GM21723 (cell line): ENCODE results near the gene PGS1.
"Not testable (repeated sequence)": the region's sequence is repeated elsewhere in the genome, so short reads cannot be mapped to it uniquely, and the experiment has no call there.

Experiments
- ATAC-seq: cut with Tn5 transposase; IDR thresholded peaks from one replicate; pipeline ENCODE4 v1.9.1; 2021; ENCODE audit warnings: mild to moderate bottlenecking, moderate library complexity; ENCODE audit not compliant: unreplicated experiment

PGS1 gene

DNA sequence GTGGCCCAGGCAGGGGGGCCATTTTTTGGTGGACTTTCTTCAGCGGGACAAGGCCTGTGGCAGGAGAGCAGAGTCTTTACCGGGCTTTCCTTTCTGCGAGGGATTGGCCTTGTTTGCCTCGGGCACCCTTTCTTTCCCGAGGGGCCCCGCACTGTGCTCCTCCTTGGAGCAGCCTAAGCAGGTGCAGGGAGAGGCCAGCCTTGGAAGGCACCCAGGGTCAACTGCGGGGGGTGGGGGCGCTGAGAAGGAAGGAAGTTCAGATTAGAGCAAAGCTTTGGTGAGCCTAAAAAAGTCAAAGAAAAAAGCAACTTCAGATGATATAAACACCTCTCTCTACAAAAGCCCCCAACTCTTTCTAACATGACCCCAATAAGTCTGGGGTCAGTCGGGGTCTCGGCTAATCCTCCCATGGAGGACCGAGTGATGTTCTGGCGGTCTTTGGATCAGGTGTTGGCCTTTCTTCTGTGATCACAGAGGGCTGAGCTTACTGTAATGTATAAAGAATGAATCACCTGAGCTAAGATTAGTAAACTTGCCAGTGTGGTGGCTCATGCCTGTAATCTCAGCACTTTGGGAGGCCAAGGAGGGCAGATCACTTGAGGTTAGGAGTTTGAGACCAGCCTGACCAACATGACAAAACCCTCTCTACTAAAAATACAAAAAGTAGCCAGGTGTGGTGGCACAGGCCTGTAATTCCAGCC, 63.0 kb downstream of the PGS1 start:
- no peak for ATAC-seq

DNA sequence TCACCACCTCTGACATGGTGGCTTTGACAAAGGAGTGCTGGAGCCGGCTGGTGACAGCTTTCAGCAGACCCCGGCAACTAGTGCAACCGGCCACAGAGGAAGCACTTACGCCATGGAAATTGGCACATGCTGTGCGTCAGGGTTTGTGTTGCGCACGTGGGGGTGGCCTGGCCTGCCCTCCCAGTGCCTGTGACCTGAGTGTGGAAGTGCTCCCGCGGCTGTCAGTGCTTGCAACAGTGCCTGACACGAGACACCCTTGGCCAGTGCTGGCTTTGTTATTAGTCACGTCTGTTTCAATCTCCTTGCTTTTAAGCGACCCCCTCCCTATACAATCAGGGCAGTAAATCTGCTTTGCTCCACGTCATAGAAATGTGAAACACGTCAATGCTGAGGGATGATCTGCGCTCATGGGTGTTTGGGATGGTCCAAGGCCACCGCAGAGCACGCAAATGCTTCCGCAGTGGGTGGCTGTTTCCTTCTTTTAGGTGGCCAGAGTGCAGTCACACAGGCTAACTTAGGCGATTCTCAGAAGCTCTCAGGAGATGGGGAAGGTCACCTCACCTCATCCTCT, 64.3 kb downstream of the PGS1 start:
- ATAC-seq = no peak

- no peak for ATAC-seq
Observed at GRCh38 chr17:78444392-78444791, 65.9 kb downstream of the PGS1 start.

- ATAC-seq = no peak
Observed at GRCh38 chr17:78446833-78447232, 68.4 kb downstream of the PGS1 start.

GRCh38 chr17:78448356-78448993, 70.0 kb downstream of the PGS1 start:
- ATAC-seq = no peak

DNA sequence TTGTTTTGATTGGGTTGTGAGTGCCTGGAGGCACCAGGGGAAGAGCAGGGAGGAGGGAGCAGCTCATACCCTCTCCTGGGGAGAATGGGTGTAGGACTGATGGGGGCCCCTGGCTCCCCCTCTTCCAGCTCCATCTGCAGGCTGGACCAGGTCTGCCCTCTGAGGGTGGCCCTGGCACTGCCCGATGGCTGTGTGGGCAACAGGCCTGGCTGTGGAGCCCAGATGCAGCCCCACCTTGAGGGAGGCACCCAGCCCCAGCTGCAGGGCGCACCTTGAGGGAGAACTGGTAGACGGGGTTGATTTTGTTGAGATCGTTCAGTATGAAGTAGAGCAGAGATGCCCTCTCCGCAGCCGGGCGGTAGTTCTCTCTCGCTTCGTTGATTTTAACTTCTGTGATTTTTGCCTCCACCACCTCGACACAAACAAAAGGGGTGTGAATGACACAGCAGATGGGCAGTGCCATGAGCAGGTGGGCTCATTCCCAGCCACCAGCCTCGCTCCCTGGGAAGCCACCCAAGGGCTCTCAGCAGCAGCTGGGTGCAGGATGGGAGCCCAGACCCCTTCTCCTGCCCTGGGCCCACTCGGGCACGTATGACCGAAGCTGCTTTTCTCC, 71.6 kb downstream of the PGS1 start:
- no peak for ATAC-seq

- ATAC-seq = no peak
Observed at GRCh38 chr17:78450696-78451345, 72.4 kb downstream of the PGS1 start.

DNA sequence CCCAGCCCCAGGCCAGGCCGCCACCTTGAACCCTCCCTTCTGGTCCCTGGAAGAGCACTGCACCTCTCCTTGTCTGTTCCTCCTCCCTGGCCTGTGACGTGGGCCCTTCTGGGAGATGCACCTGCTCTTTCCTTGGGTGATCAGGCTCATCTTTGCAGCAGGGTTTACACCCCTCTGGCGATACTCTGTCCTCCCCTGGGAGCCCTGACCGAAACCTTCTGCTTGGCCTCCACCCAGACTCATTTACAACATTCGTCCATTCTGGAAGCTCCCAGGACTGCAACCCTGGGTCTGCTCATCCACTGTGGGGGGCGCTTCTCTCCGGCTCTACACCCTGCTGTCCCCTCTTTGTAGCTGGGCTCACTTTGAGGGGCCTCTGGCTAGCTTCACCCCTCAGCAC, 73.3 kb downstream of the PGS1 start:
- ATAC-seq = no peak

- ATAC-seq = no peak
Observed at GRCh38 chr17:78454346-78454745, 75.9 kb downstream of the PGS1 start.

DNA sequence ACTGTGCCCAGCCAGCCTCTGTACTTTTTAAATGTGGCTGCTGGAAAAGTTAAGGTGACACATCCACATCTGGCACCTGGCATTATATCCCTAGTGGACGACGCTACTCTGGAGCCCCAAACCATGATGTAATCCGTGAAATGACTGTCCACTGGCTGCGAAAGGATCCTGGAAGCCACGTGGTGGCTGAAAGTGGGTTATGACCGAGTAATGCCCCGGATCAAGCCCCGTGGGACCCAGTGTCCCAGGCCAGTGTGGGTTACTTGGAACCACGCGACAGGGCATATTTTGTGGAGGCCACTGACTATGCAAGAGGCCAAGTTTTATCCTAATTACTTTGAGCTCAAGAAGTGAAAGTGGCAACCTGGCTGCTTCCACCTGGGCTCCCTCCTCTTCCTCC, 79.6 kb downstream of the PGS1 start:
- no peak for ATAC-seq

- no peak for ATAC-seq
Observed at GRCh38 chr17:78458736-78459335, 80.4 kb downstream of the PGS1 start.

DNA sequence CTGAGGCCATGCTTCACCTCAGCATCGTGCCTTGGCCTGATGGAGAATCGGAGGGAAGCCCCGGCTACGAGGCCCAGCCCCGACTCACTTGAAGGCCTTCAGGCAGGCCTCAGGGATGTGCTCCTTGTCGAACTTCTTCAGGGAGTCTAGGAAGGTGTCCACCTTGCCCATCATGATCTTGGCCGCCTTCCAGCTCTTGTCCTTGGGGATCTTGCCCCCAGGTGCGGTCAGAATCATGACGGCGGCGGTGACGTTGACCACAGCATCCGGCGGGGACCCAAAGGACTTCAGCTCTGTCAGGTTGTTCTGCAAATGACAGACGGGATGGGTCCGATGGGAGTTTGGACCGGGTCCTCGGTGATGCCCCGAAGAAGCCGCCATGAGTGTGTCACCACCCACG, 81.2 kb downstream of the PGS1 start:
- no peak for ATAC-seq

- ATAC-seq = no peak
Observed at GRCh38 chr17:78460176-78460675, 81.8 kb downstream of the PGS1 start.

GRCh38 chr17:78460951-78461798, 82.7 kb downstream of the PGS1 start:
- no peak for ATAC-seq

GRCh38 chr17:78461799-78462053, 83.3 kb downstream of the PGS1 start:
- ATAC-seq = no peak

DNA sequence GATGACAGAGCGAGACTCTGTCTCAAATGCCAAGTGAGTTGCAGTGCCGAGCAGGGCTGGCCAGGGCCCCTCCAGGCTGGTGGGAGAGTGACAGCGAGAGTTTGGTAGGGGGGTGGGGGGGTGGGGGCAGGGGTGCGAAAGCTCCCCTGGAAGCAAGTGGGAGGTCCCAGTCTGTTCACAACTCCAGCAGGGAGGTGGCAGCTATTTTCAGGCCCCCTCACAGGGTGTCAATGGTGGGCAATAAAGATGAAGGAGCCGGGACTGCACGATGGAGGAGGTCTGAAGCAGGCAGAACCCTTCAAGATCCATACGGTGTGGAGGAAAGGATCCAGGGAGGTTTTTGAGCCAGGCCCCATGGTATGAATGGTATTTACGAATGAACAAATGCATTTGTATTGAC, 83.7 kb downstream of the PGS1 start:
- no peak for ATAC-seq

DNA sequence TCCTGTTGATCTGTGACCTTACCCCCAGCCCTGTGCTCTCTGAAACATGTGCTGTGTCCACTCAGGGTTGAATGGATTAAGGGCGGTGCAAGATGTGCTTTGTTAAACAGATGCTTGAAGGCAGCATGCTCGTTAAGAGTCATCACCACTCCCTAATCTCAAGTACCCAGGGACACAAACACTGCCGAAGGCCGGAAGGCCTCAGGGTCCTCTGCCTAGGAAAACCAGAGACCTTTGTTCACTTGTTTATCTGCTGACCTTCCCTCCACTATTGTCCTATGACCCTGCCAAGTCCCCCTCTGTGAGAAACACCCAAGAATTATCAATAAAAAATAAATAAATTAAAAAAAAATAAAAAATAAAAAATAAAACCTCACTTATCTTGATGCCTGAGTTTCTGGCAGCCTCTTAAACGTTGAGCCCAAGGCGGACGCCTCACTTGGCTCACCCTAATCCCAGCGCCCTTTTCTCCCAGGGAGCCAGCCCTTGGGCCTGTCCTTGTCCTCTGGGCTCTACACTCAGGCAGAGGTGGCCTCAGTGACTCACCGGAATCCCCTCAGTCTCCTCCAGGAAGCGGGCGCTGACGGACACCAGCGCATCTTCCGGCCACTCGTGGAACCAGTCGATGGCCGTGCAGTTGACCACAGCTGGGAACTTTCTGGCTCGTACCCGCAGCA, 87.8 kb downstream of the PGS1 start:
- ATAC-seq = not testable (repeated sequence)

GRCh38 chr17:78466786-78467715, 88.6 kb downstream of the PGS1 start:
- ATAC-seq = no peak

- no peak for ATAC-seq
Observed at GRCh38 chr17:78468366-78468765, 89.9 kb downstream of the PGS1 start.
